ENCODE measurements around the gene UQCRHL.

DNA sequence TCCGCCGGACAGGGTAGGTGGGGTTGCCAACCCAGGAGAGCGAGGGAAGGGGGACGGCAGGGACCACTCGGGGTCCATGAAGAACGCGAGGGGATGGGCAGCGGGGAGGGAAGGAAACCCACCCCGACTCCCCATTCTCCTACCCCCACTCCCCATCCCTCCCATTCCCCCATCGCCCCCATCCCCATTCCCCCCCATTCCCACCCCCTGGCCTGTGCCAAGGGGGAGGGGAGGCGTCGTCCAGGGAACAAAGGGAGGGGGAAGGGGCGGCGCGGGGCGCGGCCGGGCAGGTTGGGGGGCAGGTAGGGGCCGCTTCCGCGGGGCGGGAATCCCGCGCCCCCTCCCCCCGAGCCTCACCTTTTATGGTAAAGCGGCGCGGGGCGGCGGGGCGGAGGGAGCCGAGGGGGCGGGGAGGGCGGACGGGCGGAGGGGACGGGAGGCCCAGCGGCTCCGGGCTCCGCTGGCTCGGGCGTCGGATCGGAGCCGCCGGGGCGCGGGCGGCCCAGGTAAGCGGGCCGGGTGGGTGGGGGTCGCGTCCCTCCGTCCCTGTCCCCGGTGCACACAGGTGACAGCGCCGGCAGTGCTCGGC lies 49.0 kb downstream of the UQCRHL start, which contains the start of gene FBLIM1:
- TF ChIP-seq, protein P1, sequence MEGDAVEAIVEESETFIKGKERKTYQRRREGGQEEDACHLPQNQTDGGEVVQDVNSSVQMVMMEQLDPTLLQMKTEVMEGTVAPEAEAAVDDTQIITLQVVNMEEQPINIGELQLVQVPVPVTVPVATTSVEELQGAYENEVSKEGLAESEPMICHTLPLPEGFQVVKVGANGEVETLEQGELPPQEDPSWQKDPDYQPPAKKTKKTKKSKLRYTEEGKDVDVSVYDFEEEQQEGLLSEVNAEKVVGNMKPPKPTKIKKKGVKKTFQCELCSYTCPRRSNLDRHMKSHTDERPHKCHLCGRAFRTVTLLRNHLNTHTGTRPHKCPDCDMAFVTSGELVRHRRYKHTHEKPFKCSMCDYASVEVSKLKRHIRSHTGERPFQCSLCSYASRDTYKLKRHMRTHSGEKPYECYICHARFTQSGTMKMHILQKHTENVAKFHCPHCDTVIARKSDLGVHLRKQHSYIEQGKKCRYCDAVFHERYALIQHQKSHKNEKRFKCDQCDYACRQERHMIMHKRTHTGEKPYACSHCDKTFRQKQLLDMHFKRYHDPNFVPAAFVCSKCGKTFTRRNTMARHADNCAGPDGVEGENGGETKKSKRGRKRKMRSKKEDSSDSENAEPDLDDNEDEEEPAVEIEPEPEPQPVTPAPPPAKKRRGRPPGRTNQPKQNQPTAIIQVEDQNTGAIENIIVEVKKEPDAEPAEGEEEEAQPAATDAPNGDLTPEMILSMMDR (IDR thresholded peaks at IDR 0.05), result no peak
- no peak for TF ChIP-seq SIN3A (IDR thresholded peaks at IDR 0.05; ENCODE audit: borderline replicate concordance, insufficient read depth, low read depth, low read length)

All from Panc1 (cell line).